IPS-18c (cell line): Measurements from ENCODE around the gene DNAH10.
"Not testable (repeated sequence)": the region's sequence is repeated elsewhere in the genome, so short reads cannot be mapped to it uniquely, and the experiment has no call there.

Experiments used
- H3K4me3 ChIP-seq: 2 replicates; pipeline ENCODE4 v1.7.0; 2013; ENCODE audit warnings: low read depth, mild to moderate bottlenecking, low read length, moderate library complexity; ENCODE audit not compliant: insufficient read depth
- H3K9me3 ChIP-seq: one replicate; pipeline ENCODE4 v1.6.1; 2013; ENCODE audit warnings: mild to moderate bottlenecking, low read length, moderate library complexity; ENCODE audit not compliant: control insufficient read depth, insufficient read depth

Gene DNAH10

GRCh38 chr12:123940627-123940966 is 178.5 kb downstream of the DNAH10 start:
- H3K4me3 ChIP-seq, result no peak overlapping the region
- H3K9me3 ChIP-seq, result peaks cover 9% of the 10 kb centered on the region

GRCh38 chr12:123941000-123941399 is 178.9 kb downstream of the DNAH10 start:
- peaks cover 9% of the 10 kb centered on the region for H3K9me3 ChIP-seq
- H3K4me3 ChIP-seq, result no peak overlapping the region

DNA sequence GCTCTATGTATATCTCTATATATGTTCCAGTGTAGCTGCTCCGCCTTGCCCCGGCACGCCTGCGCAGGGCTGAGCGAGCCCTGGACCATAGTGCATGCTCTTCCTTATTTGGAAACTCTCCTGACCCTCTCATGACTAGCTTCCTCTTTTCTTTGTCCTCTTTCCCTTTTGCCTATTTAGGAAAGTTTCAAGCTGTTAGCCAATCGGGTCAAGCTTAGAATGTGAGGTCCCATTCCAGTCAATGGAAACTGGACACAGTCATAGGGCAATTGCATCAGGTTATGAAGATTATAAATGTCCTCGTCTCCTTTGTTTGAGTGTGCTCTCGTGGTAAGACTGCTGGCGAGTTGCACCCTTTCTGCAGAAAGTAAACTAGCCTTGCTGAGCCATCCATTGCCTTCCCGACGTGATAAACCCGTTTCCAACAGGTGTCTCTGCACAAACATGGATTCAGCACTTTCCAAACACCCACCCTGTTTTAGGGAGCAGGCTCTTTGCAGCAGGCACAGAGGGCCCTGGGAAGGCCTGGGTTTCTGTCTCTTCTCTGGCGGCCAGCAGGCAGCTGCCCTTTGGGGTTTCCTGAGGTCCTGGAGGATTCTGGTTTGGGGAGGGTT is 179.6 kb downstream of the DNAH10 start:
- Histone ChIP-seq H3K4me3 (no peak overlapping the region), H3K9me3 (peaks cover 9% of the 10 kb centered on the region)

DNA sequence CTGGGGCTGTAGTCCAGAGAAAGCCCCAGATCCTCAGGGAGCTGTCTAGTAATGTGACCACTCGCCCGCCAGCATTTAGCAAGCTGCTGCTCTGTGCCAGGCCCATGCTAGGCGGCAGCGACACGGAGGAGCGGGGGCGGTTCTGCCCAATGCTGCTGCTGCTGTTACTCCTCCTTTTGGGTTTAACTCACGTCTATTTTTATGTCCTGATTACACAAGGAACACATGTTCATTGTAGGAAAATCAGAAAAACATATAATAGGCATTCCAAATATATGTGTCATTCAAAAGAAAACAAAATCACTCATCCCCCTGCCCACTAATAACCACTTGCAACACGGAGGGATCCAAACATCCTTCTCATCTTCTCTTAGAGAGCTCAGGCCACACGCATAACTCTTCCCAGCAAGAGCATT is 180.1 kb downstream of the DNAH10 start:
- H3K4me3 ChIP-seq, result no peak overlapping the region

DNA sequence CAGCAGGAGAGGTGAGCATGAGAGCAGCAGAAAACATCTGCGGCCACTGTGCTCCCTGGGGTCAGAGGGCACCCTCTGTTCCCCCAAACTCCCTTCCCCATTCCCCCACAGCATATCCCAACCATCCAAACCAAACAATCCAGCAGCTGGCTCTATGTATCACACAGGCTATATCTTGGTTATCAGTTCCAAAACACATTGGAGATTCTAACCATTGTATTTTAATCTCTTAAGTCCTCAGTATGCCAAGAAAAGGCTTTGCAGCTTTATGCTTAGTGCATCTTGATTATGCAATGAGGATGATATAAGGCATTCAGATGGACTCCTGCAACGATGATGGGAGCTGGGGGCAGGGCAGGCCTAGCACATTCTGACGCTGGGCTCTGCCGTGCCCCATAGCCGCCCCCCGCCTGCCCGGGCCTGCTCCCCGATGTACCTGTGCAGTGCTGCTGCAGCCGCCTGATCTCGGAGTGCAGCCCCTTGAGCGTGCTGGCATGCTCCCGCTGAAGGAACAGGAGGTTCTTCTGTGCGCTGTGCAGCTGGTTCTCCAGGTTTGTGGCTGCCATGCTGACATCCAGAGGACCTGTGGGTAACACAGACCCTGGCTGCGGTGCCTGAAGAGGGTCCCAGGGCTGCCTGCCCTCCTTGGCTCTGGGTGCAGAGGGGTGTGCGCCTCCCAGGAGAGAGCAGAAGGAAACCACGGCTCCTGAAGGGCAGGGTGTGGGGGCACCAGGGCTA is 181.0 kb downstream of the DNAH10 start:
- Histone ChIP-seq H3K9me3 (peaks cover 6% of the 10 kb centered on the region), H3K4me3 (no peak overlapping the region)

More for the DNA sequence above, 180.1 kb downstream of the DNAH10 start:
- H3K9me3 ChIP-seq, result peaks cover 9% of the 10 kb centered on the region

DNA sequence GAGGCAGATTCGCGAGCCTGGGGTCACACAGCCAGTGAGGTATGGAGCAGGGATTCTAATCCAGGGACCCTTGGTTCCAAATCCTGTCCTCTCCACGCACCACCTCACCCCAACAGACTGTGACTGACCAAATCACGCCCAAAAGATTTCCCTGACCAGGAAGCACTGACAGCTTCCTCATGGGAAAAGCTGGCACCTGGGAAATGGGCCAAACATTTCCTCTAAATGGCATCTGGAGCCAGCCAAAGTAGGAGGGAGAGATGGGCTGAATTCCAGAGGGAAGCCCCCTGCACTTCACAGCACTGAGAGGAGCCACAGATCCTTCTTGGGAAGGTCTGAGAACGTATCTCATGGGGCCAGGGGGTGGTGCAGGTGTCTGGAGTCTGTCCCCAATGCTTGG is 181.7 kb downstream of the DNAH10 start:
- Histone ChIP-seq H3K9me3 (peaks cover 6% of the 10 kb centered on the region), H3K4me3 (no peak overlapping the region)

GRCh38 chr12:123944696-123945095 is 182.6 kb downstream of the DNAH10 start:
- Histone ChIP-seq H3K4me3 (no peak overlapping the region), H3K9me3 (peaks cover 6% of the 10 kb centered on the region)

GRCh38 chr12:123945287-123946151 is 183.4 kb downstream of the DNAH10 start:
- Histone ChIP-seq H3K4me3 (no peak overlapping the region), H3K9me3 (peaks cover 6% of the 10 kb centered on the region)

GRCh38 chr12:123946152-123946515 is 184.0 kb downstream of the DNAH10 start:
- no peak overlapping the region for H3K4me3 ChIP-seq

DNA sequence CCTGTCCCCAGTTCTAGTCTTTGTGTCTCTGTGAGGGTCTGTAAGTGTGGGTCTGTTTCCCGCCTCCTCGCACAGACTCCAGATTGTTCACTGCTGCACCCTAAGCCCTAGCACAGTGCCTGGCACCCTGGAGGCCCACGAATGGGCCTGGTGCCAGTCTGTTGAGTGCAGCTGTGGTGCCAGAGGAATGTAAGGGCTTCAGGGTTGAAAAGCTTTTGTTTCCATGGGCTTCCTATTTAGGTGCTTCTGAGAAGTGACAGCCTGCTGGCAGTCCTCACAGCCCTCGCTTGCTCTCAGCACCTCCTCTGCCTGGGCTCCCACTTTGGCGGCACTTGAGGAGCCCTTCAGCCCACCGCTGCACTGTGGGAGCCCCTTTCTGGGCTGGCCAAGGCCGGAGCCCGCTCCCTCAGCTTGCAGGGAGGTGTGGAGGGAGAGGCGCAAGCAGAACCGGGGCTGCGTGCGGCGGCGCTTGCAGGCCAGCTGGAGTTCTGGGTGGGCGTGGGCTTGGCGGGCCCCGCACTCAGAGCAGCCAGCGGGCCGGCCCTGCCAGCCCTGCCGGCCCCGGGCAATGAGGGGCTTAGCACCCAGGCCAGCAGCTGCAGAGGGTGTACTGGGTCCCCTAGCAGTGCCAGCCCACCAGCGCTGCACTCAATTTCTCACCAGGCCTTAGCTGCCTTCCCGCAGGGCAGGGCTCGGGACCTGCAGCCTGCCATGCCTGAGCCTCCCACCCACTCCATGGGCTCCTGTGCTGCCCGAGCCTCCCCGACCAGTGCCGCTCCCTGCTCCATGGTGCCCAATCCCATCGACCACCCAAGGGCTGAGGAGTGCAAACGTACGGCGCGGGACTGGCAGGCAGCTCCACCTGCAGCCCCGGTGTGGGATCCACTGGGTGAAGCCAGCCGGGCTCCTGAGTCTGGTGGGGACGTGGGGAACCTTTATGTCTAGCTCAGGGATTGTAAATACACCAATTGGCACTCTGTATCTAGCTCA is 184.7 kb downstream of the DNAH10 start:
- H3K9me3 ChIP-seq, H3K4me3 ChIP-seq: not testable (repeated sequence)

More at GRCh38 chr12:123946152-123946515, 184.0 kb downstream of the DNAH10 start:
- peaks cover 6% of the 10 kb centered on the region for H3K9me3 ChIP-seq

DNA sequence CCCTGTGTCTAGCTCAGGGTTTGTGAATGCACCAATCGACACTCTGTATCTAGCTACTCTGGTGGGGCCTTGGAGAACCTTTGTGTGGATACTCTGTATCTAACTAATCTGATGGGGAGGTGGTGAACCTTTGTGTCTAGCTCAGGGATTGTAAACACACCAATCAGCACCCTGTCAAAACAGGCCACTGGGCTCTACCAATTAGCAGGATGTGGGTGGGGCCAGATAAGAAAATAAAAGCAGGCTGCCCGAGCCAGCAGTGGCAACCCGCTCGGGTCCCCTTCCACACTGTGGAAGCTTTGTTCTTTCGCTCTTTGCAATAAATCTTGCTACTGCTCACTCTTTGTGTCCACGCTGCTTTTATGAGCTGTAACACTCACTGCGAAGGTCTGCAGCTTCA is 185.4 kb downstream of the DNAH10 start:
- not testable (repeated sequence) for H3K9me3 ChIP-seq, H3K4me3 ChIP-seq

DNA sequence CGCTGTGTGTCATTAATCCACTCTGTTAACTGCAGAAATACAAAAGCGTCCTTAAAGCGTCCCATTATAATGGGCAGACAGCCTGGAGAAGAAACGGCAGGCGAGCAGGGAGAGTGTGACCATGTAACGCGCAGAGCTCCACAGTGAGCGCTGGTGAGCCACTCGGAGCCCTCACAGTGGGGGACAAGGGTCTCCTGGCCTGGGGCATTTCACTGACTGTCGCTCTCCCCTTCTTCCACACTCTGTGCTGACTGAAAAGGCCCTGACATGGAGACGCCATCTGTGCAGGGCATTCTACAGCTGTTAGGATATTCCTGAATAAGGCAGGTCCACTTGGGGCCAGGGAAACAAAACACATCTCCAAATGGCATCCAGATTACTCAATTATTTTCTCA is 186.3 kb downstream of the DNAH10 start:
- Histone ChIP-seq H3K4me3 (no peak overlapping the region), H3K9me3 (no peaks in the 10 kb centered on the region)

- Histone ChIP-seq H3K9me3 (no peaks in the 10 kb centered on the region), H3K4me3 (no peak overlapping the region)
Observed at GRCh38 chr12:123948796-123949769, 187.0 kb downstream of the DNAH10 start.

DNA sequence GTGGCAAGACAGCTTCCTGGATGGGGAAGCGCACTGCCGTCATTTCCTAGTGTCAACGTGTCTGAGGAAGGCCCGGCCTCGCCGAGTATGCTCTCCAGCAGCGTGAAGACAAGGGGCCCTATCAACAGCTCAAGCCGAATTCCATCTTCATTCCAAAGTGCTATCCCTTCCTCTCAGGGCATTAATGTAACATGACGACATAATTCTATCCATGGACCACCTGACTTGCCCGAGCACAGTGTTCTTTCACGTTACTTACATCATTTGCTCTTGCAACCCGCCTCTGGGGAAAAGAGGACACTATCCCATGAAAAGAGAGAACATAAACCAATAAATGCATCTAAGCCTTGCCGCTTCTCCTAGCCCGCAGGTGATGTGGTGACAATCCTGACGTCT is 187.7 kb downstream of the DNAH10 start:
- no peaks in the 10 kb centered on the region for H3K9me3 ChIP-seq

GRCh38 chr12:123950476-123951349 is 188.6 kb downstream of the DNAH10 start:
- Histone ChIP-seq H3K9me3 (no peaks in the 10 kb centered on the region), H3K4me3 (no peak overlapping the region)

More for the DNA sequence above, 187.7 kb downstream of the DNAH10 start:
- H3K4me3 ChIP-seq, result no peak overlapping the region
